GM10266 (cell line): Measurements from ENCODE around the gene MBD1.

Experiments
- DNase-seq: peaks from one replicate; pipeline ENCODE4 v3.0.0; 2012; ENCODE audit errors: extremely low spot score
- TF ChIP-seq, protein P1 (sequence below): IDR thresholded peaks from 2 replicates; pipeline ENCODE4 v1.5.1; 2012; ENCODE audit warnings: mild to moderate bottlenecking, low read depth; ENCODE audit not compliant: control insufficient read depth, insufficient read depth; ENCODE audit errors: missing control alignments

The MBD1 gene

DNA sequence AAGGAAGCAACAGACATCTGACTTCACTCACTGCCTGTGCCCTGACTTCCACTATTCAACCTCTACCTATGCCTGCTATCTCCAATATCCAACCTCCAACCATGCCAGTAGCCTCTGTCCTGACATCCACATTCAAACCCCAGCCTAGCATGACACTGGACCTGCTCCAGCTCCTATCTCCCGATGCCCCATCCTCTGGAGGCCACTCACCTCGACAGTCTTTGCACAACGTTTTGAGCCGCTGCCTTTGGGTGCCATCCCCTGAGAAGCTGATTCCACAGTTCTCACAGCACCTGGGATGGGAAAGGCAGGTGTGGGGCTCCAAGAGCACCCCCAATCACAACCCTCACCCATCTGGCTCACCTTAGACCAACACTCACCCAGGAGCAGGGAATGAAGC is 4.9 kb downstream of the MBD1 start:
- no peak for DNase-seq
- TF ChIP-seq, protein P1, sequence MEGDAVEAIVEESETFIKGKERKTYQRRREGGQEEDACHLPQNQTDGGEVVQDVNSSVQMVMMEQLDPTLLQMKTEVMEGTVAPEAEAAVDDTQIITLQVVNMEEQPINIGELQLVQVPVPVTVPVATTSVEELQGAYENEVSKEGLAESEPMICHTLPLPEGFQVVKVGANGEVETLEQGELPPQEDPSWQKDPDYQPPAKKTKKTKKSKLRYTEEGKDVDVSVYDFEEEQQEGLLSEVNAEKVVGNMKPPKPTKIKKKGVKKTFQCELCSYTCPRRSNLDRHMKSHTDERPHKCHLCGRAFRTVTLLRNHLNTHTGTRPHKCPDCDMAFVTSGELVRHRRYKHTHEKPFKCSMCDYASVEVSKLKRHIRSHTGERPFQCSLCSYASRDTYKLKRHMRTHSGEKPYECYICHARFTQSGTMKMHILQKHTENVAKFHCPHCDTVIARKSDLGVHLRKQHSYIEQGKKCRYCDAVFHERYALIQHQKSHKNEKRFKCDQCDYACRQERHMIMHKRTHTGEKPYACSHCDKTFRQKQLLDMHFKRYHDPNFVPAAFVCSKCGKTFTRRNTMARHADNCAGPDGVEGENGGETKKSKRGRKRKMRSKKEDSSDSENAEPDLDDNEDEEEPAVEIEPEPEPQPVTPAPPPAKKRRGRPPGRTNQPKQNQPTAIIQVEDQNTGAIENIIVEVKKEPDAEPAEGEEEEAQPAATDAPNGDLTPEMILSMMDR, result no peak

DNA sequence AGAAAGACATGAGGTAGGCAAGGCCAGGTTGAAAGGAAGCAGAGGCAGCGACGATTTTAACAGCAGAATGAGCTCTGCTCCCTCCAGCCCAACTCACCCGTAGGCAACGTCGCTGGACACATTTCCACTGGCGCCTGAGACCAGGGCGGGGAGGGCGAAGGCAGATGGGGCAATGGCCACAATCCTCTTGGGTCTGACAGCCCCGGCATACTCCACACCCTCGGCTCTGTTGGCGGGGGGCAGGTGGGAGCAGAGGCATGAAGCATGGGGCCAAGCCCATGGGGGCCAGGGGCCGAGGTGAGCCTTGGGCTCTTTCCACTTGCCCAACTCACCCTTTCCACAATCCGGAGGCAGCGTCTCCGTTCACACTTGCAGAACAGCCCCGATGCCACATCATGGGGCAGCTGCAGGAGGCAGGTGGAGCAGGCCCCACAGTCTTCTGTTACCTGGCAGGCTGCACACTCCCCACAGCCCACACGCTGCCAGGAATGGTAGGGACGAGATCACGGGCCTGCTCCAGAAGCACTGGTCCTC is 5.8 kb downstream of the MBD1 start:
- TF ChIP-seq, protein P1, result no peak
- DNase-seq, result no peak

DNA sequence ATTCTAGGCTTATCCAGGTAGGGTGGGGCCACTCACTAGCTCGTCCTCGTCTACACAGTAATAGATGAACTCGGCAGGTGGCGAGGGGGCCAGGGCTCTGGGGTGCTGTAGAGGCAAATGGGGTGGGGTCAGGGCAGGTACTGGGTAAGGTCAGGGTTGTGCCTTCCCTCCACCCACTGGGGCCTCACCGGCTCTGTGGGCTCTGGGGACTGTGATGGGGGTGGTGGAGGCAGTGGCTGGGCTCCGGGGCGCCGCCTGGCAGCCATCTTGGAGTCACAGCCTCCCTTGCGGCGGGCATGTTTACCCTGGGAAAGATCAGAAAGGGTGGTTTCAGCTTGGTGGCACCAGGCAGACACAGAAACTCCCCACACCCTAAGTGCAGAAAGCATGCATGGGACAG is 6.4 kb downstream of the MBD1 start:
- DNase-seq, result no peak
- TF ChIP-seq, protein P1, result no peak

DNA sequence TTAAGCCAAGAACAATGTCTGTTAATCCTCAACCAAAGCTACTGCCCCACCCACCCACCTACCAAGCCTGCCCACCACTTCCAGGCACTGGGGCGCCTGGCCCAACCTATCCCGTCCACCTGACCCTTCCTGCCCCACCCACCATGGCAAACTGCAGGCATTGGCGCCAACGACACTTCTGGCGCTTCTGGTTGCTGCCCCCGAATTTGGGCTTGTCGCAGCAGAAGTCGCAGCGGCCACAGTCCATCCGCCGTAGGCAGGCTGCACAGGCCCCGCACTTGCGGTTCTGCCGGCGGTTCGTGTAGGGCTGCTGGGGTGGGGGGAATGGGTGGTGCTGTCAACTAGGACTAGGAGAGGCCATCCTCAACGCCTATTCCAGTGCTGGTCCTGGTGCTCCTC is 7.3 kb downstream of the MBD1 start:
- TF ChIP-seq, protein P1, result no peak

DNA sequence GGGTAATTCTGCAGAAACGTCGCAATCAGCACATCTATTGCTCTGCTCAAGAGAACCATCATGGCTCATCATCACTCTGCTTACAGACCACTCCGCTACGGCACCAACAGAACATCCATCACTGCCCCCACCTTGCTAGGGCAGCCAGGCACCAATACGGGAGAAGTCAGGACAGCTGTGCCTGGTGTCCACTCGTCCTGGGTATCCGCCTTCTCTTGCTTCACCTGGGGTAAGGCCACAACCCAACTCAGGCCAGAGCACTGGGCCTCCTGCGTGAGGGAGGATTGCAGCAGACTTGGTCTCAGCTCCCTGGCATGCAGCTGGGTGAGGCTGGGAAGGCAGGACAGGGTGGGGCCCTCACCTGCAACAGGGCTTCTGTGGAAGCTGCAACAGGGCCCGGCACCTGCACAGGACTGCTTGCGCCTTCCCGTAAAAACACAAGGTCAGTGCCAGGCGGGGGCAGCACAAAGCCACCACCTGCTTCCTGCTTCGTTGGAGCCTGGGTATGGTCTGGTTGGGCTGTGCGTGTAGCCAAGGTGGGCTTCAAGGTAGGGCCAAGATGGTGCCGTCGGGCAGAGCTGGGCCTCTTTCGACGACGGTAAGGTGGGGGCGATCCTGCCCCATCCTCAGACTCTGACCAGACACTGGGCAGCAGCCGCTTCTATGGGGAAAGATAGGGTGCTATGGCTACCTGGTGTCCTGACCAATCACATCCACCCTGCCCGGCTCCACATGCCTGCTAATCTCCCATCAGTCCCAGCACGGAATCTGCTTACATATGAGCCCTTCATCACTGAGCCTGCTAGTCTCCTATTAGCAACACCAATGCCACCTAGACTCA is 7.9 kb downstream of the MBD1 start:
- DNase-seq, result no peak
- TF ChIP-seq, protein P1, result no peak

More for the DNA sequence above, 7.3 kb downstream of the MBD1 start:
- DNase-seq, result no peak

DNA sequence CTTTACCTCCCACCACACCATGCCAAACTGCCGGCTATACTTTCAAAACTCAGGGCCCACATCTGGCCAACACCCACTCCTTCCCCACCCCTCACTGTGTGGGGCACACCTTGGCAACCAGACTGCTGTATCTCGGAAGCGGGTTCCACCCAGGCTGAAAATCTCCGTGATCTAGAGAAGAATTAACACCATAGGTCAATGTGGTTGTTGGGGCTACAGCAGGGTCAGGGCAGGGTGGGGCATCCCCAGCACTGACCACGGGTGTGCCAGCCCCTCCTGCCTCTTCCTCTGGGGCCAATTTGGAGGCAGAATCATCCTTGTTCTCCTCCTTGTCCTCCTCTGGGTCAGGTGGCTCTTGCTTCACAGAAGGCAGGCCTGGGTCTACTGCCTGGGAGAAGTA is 8.8 kb downstream of the MBD1 start:
- TF ChIP-seq, protein P1, result no peak

DNA sequence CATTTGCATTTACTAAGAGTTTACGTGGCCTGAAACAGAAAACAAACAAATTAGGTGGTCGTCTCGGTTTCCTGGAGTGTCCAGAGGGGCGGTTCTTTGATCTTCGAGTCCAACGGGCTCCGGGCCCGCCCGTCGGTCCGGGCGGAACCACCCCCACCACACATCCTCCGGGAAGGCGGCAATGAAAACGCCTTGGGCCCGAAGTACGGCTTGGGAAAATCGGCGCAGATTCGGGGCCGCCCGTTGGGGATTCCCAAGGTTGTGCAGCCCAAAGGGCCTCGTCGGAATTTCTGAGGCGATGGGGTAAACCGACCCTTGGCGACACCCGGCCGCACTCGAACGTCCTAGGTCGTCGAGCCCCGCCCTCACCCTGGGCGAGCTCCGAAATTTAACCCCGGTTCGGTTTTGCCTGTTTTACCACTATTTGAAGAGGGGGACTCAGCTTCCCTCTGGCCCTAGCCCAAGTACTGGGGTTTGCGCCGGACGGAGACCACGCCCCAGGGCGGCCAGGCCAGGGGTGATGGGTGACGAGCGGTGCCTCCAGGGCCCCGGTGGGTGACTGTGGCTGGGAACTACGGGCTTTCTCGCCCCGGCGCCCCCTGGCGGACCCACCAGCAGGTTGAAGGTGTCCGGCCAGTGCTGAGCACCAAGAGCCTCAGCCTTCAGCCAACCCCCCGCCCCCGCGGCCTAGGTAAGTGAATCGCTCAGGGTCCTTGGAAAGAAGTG is 13.1 kb downstream of the MBD1 start:
- TF ChIP-seq, protein P1, result peak; percentile 81
- DNase-seq, result peak; percentile 90

More for the DNA sequence above, 8.8 kb downstream of the MBD1 start:
- DNase-seq, result no peak
